CD8-positive, alpha-beta memory T cell (primary cell): ENCODE measurements around the gene CORO1C. TPM values are rescaled to one million over a fixed set of nuclear protein-coding genes. Genes with fewer than 3 reads are reported as not detected.

Source experiments
- CTCF ChIA-PET: fragments of 350-600 bp; sonication (Branson Sonifier 250); formaldehyde crosslinking; loops from one replicate; lab custom pipeline; 2021; ENCODE audit warnings: antibody characterized with exemption; lab: Charles Lee
- POLR2A ChIA-PET: fragments of 350-600 bp; sonication (Branson Sonifier 250); formaldehyde crosslinking; loops from one replicate; lab custom pipeline; 2021; ENCODE audit warnings: antibody characterized with exemption; lab: Charles Lee
- DNase-seq, 5 donors: peaks; one replicate each; pipeline versions ENCODE4 v3.0.0 to v3.0.0-alpha.2; 2020 to 2022; ENCODE audit warnings: mixed read lengths in 1 of 5
- H3K27ac ChIP-seq: one replicate; pipeline ENCODE4 v1.7.0; 2013; ENCODE audit warnings: low read depth, mild to moderate bottlenecking, low read length, moderate library complexity
- H3K27me3 ChIP-seq: 2 replicates; pipeline ENCODE4 v1.7.0; 2013; ENCODE audit warnings: low read length, mild to moderate bottlenecking; ENCODE audit not compliant: insufficient read depth, poor library complexity, severe bottlenecking
- H3K36me3 ChIP-seq: 2 replicates; pipeline ENCODE4 v1.7.0; 2013; ENCODE audit warnings: mild to moderate bottlenecking, low read length, moderate library complexity; ENCODE audit not compliant: insufficient read depth
- H3K4me1 ChIP-seq: 2 replicates; pipeline ENCODE4 v1.7.0; 2013; ENCODE audit warnings: mild to moderate bottlenecking, low read length, moderate library complexity; ENCODE audit not compliant: insufficient read depth
- H3K4me3 ChIP-seq: 2 replicates; pipeline ENCODE4 v1.7.0; 2013; ENCODE audit warnings: mild to moderate bottlenecking, low read length
- H3K9me3 ChIP-seq: 2 replicates; pipeline ENCODE4 v1.7.0; 2013; ENCODE audit warnings: mild to moderate bottlenecking, low read length
- H3K27ac Mint-ChIP-seq, 8 donors: one replicate each; pipeline ENCODE4 v1.8.0; 2020 to 2021; ENCODE audit warnings: mixed read lengths in 8 of 8, mild to moderate bottlenecking in 6 of 8, inconsistent platforms in 3 of 8, moderate library complexity in 3 of 8
- H3K27me3 Mint-ChIP-seq, 2 donors: one replicate each; pipeline ENCODE4 v1.8.0; 2020 to 2021; ENCODE audit warnings: mixed read lengths in 2 of 2, mild to moderate bottlenecking in 1 of 2, moderate library complexity in 1 of 2
- H3K36me3 Mint-ChIP-seq, 3 donors: one replicate each; pipeline ENCODE4 v1.8.0; 2020 to 2021; ENCODE audit warnings: mixed read lengths in 3 of 3, inconsistent platforms in 1 of 3, mild to moderate bottlenecking in 1 of 3
- H3K4me1 Mint-ChIP-seq, 3 donors: one replicate each; pipeline ENCODE4 v1.8.0; 2020 to 2021; ENCODE audit warnings: mixed read lengths in 3 of 3, inconsistent platforms in 1 of 3, mild to moderate bottlenecking in 1 of 3
- H3K4me3 Mint-ChIP-seq, 7 donors: one replicate each; pipeline ENCODE4 v1.8.0; 2020 to 2021; ENCODE audit warnings: mixed read lengths in 7 of 7, mild to moderate bottlenecking in 6 of 7, moderate library complexity in 4 of 7, inconsistent platforms in 2 of 7
- H3K9me3 Mint-ChIP-seq, 5 donors: one replicate each; pipeline ENCODE4 v1.8.0; 2020 to 2022; ENCODE audit warnings: mixed read lengths in 5 of 5, mild to moderate bottlenecking in 3 of 5, moderate library complexity in 2 of 5, inconsistent platforms in 1 of 5
- polyA plus RNA-seq: library from polyadenylated mRNA; unstranded; fragments of 300-500 nt; fragmentation: Illumina TruSeq; gene quantifications from one replicate; pipeline ENCODE4 v1.2.3, GENCODE V29; 2021
- total RNA-seq, 2 experiments: library from RNA; stranded (reverse); gene quantifications; one replicate each; pipeline ENCODE4 v1.2.3, GENCODE V29; 2021

The CORO1C gene
- total and polyA plus RNA-seq, 3 experiments from 2014 or later = 10.5 to 49.1 (median 45.8) TPM

- Histone ChIP-seq H3K4me1 (no peaks in the 10 kb centered on the region), H3K27ac (no peak overlapping the region), H3K27me3 (no peaks in the 10 kb centered on the region), H3K36me3 (no peaks in the 10 kb centered on the region), H3K9me3 (no peaks in the 10 kb centered on the region), H3K4me3 (no peak overlapping the region)
- H3K4me1 Mint-ChIP-seq = no peaks in the 10 kb centered on the region
- H3K27me3 Mint-ChIP-seq = no peaks in the 10 kb centered on the region
- POLR2A ChIA-PET = no interaction called here
- CTCF ChIA-PET = interaction anchor here (1.2 to 1.6 kb wide), 2 partner anchors 9 to 22 kb away, joined by 3 to 4 read pairs; no protein-coding TSS in a partner anchor
- no peaks in the 10 kb centered on the region for H3K9me3 Mint-ChIP-seq
- no peaks in the 10 kb centered on the region for H3K36me3 Mint-ChIP-seq
- no peak overlapping the region for H3K4me3 Mint-ChIP-seq
- DNase-seq = no peak
- no peak overlapping the region for H3K27ac Mint-ChIP-seq
These were observed 135.3 kb downstream of the CORO1C start for GRCh38 chr12:108595711-108596647.

Other genes starting within 250 kb of the CORO1C start
- 1 to 10 TPM; 5.8 to 5.9 TPM for gene FICD, start 216.2 kb downstream of the CORO1C start, total RNA-seq
- gene FICD, start 216.2 kb downstream of the CORO1C start, polyA plus RNA-seq = 5.2 TPM
- 10 to 100 TPM; 82.4 to 82.7 TPM for gene SART3, start 170.3 kb downstream of the CORO1C start, total RNA-seq
- gene SART3, start 170.3 kb downstream of the CORO1C start, polyA plus RNA-seq = 40.1 TPM
- gene ISCU, start 168.9 kb downstream of the CORO1C start, total RNA-seq = 100 to 1,000 TPM; 113 to 116 TPM
- 302 TPM for gene ISCU, start 168.9 kb downstream of the CORO1C start, polyA plus RNA-seq
- gene TMEM119, start 133.4 kb downstream of the CORO1C start, total RNA-seq = not detected
- 0.66 TPM for gene TMEM119, start 133.4 kb downstream of the CORO1C start, polyA plus RNA-seq
- gene SELPLG, start 97.6 kb downstream of the CORO1C start, total RNA-seq = 10 to 100 TPM; 37.0 to 37.7 TPM
- 760 TPM for gene SELPLG, start 97.6 kb downstream of the CORO1C start, polyA plus RNA-seq
- 10 to 100 TPM; 38.4 to 42.4 TPM for gene SSH1, start 126.1 kb upstream of the CORO1C start, total RNA-seq
- 12.0 TPM for gene SSH1, start 126.1 kb upstream of the CORO1C start, polyA plus RNA-seq
- gene DAO, start 148.6 kb upstream of the CORO1C start, total RNA-seq = not detected
- not detected for gene DAO, start 148.6 kb upstream of the CORO1C start, polyA plus RNA-seq